Loucy (cell line): ENCODE results near the gene CADM3.

Source experiments
- H2AFZ ChIP-seq: fragments of 200-600 bp; sonication (generic); 2 replicates; pipeline ENCODE4 v1.6.0; 2016; ENCODE audit warnings: antibody characterized with exemption, mild to moderate bottlenecking, low read length, moderate library complexity
- H3F3A ChIP-seq: fragments of 200-600 bp; 2 replicates; pipeline ENCODE4 v1.6.0; 2016; ENCODE audit warnings: antibody characterized with exemption, low read depth, mild to moderate bottlenecking
- H3K27me3 ChIP-seq: fragments of 200-600 bp; sonication (generic); 2 replicates; pipeline ENCODE4 v1.6.1; 2014; ENCODE audit warnings: low read length, mild to moderate bottlenecking; ENCODE audit not compliant: insufficient read depth, poor library complexity, severe bottlenecking
- H3K36me3 ChIP-seq: fragments of 200-600 bp; sonication (generic); 2 replicates; pipeline ENCODE4 v1.6.1; 2016; ENCODE audit warnings: low read length; ENCODE audit not compliant: insufficient read depth
- H3K4me1 ChIP-seq: fragments of 200-600 bp; sonication (generic); 2 replicates; pipeline ENCODE4 v1.5.1; 2014; ENCODE audit warnings: low read length, mild to moderate bottlenecking; ENCODE audit not compliant: insufficient read depth, poor library complexity, severe bottlenecking
- H3K4me2 ChIP-seq: fragments of 200-600 bp; sonication (generic); 2 replicates; pipeline ENCODE4 v1.6.0; 2014; ENCODE audit warnings: antibody characterized with exemption, low read length, low read depth, mild to moderate bottlenecking; ENCODE audit not compliant: poor library complexity, severe bottlenecking
- H3K4me3 ChIP-seq: fragments of 200-600 bp; sonication (generic); 2 replicates; pipeline ENCODE4 v1.5.1; 2014; ENCODE audit warnings: low read length, mild to moderate bottlenecking, mixed read lengths; ENCODE audit not compliant: poor library complexity, severe bottlenecking
- H3K79me2 ChIP-seq: fragments of 200-600 bp; sonication (generic); 2 replicates; pipeline ENCODE4 v1.6.1; 2014; ENCODE audit warnings: low read length; ENCODE audit not compliant: insufficient read depth
- H3K9ac ChIP-seq: fragments of 200-600 bp; sonication (generic); 2 replicates; pipeline ENCODE4 v1.6.0; 2014; ENCODE audit warnings: mild to moderate bottlenecking, low read depth, low read length, moderate library complexity; ENCODE audit not compliant: poor library complexity, severe bottlenecking
- H3K9me2 ChIP-seq: fragments of 200-600 bp; sonication (generic); replicated peaks from 2 replicates; pipeline ENCODE4 v1.6.1; 2016; ENCODE audit warnings: low read depth, low read length, mixed read lengths
- H3K9me3 ChIP-seq: fragments of 200-600 bp; sonication (generic); 2 replicates; pipeline ENCODE4 v1.6.1; 2014; ENCODE audit warnings: mild to moderate bottlenecking, antibody characterized with exemption, low read length, low read depth; ENCODE audit not compliant: insufficient read depth
- H4K20me1 ChIP-seq: fragments of 200-600 bp; sonication (generic); 2 replicates; pipeline ENCODE4 v1.6.0; 2014; ENCODE audit warnings: antibody characterized with exemption, low read length, mild to moderate bottlenecking; ENCODE audit not compliant: insufficient read depth, poor library complexity, severe bottlenecking
- CTCF ChIP-seq: fragments of 200-600 bp; sonication (generic); conservative IDR thresholded peaks from 2 replicates; pipeline ENCODE4 v1.5.1; 2014; ENCODE audit warnings: mild to moderate bottlenecking, antibody characterized with exemption, low read length
- EZH2phosphoT487 ChIP-seq: fragments of 200-600 bp; IDR thresholded peaks from 2 replicates; pipeline ENCODE4 v1.6.1; 2018; ENCODE audit warnings: antibody characterized with exemption, mild to moderate bottlenecking, moderate library complexity, borderline replicate concordance

CADM3 gene

GRCh38 chr1:159247266-159247665, 75.9 kb downstream of the CADM3 start:
- Histone ChIP-seq H3K4me3 (no peak overlapping the region), H3K9ac (no peak overlapping the region), H3K27me3 (no peaks in the 10 kb centered on the region), H4K20me1 (no peaks in the 10 kb centered on the region), H3K36me3 (no peaks in the 10 kb centered on the region), H3F3A (no peaks in the 10 kb centered on the region), H3K4me2 (no peak overlapping the region), H2AFZ (no peak overlapping the region), H3K9me3 (peaks cover 5% of the 10 kb centered on the region), H3K4me1 (no peaks in the 10 kb centered on the region), H3K9me2 (no peaks in the 10 kb centered on the region), H3K79me2 (no peaks in the 10 kb centered on the region)
- TF ChIP-seq CTCF = no peak
- TF ChIP-seq EZH2phosphoT487 = no peak

GRCh38 chr1:159248311-159248710, 76.9 kb downstream of the CADM3 start:
- Histone ChIP-seq H3F3A (no peaks in the 10 kb centered on the region), H3K4me3 (no peak overlapping the region), H3K4me2 (no peak overlapping the region), H2AFZ (no peak overlapping the region), H4K20me1 (no peaks in the 10 kb centered on the region), H3K79me2 (no peaks in the 10 kb centered on the region), H3K9me3 (no peaks in the 10 kb centered on the region), H3K27me3 (no peaks in the 10 kb centered on the region), H3K9ac (no peak overlapping the region), H3K4me1 (no peaks in the 10 kb centered on the region), H3K9me2 (no peaks in the 10 kb centered on the region), H3K36me3 (no peaks in the 10 kb centered on the region)
- no peak for TF ChIP-seq CTCF
- TF ChIP-seq EZH2phosphoT487 = no peak

- Histone ChIP-seq H3K36me3 (no peaks in the 10 kb centered on the region), H3K4me3 (no peak overlapping the region), H3K4me2 (no peak overlapping the region), H3K9ac (no peak overlapping the region), H3K27me3 (no peaks in the 10 kb centered on the region), H3K4me1 (no peaks in the 10 kb centered on the region), H3K9me3 (no peaks in the 10 kb centered on the region), H2AFZ (peak overlapping the region; percentile 19; the same call in 1 of the 2 replicates), H4K20me1 (no peaks in the 10 kb centered on the region), H3F3A (no peaks in the 10 kb centered on the region), H3K9me2 (no peaks in the 10 kb centered on the region), H3K79me2 (no peaks in the 10 kb centered on the region)
- TF ChIP-seq CTCF = peak; percentile 49
- no peak for TF ChIP-seq EZH2phosphoT487
These were observed 79.3 kb downstream of the CADM3 start for GRCh38 chr1:159250638-159251216.
